NB4 (cell line): ENCODE results near the gene MCUB.

ENCODE experiments used
- DNase-seq: peaks from one replicate; pipeline ENCODE4 v3.0.0; 2010; ENCODE audit warnings: low read depth
- H3K4me3 ChIP-seq: one replicate; pipeline ENCODE4 v1.5.1; 2011; ENCODE audit warnings: mild to moderate bottlenecking, low read depth, low read length, moderate library complexity
- CTCF ChIP-seq: IDR thresholded peaks from one replicate; pipeline ENCODE4 v1.5.1; 2012; ENCODE audit warnings: low read depth, low read length
- MAX ChIP-seq: IDR thresholded peaks from 2 replicates; pipeline ENCODE4 v1.6.1; 2011; ENCODE audit warnings: low read depth, low read length
- MYC ChIP-seq: IDR thresholded peaks from 2 replicates; pipeline ENCODE4 v1.6.1; 2011; ENCODE audit warnings: low read depth, low read length
- POLR2A ChIP-seq: IDR thresholded peaks from 2 replicates; pipeline ENCODE4 v1.6.1; 2011; ENCODE audit warnings: mild to moderate bottlenecking; ENCODE audit not compliant: insufficient read length; ENCODE audit errors: extremely low read depth

Gene MCUB

GRCh38 chr4:109662771-109663170 lies 102.7 kb downstream of the MCUB start:
- no peak for DNase-seq
- TF ChIP-seq CTCF (no peak), MYC (no peak), MAX (no peak), POLR2A (no peak)

GRCh38 chr4:109665783-109666485 lies 105.9 kb downstream of the MCUB start:
- no peak for TF ChIP-seq MAX
- no peak for TF ChIP-seq POLR2A
- no peak for TF ChIP-seq MYC
- no peak for DNase-seq
- no peak overlapping the region for H3K4me3 ChIP-seq

More at GRCh38 chr4:109662771-109663170, 102.7 kb downstream of the MCUB start:
- H3K4me3 ChIP-seq = no peak overlapping the region

GRCh38 chr4:109671350-109671749 lies 111.3 kb downstream of the MCUB start:
- TF ChIP-seq MAX (no peak), CTCF (no peak), MYC (no peak), POLR2A (no peak)
- no peak for DNase-seq
- no peak overlapping the region for H3K4me3 ChIP-seq

- no peak for TF ChIP-seq CTCF
- TF ChIP-seq MYC = no peak
- TF ChIP-seq POLR2A = no peak
- TF ChIP-seq MAX = no peak
- no peak for DNase-seq
- no peak overlapping the region for H3K4me3 ChIP-seq
These were observed 112.3 kb downstream of the MCUB start for GRCh38 chr4:109672169-109672930.

GRCh38 chr4:109673303-109673702 lies 113.3 kb downstream of the MCUB start:
- H3K4me3 ChIP-seq = no peak overlapping the region
- no peak for DNase-seq
- TF ChIP-seq MYC (no peak), POLR2A (no peak), CTCF (no peak), MAX (no peak)

- H3K4me3 ChIP-seq = no peak overlapping the region
- no peak for TF ChIP-seq MAX
- TF ChIP-seq POLR2A = no peak
- DNase-seq = no peak
These were observed 115.1 kb downstream of the MCUB start for GRCh38 chr4:109675181-109675580.
